Jurkat, Clone E6-1 (cell line): ENCODE measurements around the gene FNDC11. TPM values are rescaled to one million over a fixed set of nuclear protein-coding genes. Genes with fewer than 3 reads are reported as not detected.
"Not testable (repeated sequence)": the region's sequence is repeated elsewhere in the genome, so short reads cannot be mapped to it uniquely, and the experiment has no call there.

Experiments used
- DNase-seq: peaks from one replicate; pipeline ENCODE4 v3.0.0-alpha.2; 2011; ENCODE audit warnings: low read depth, low spot score
- H3K4me3 ChIP-seq: 2 replicates; pipeline ENCODE4 v1.5.1; 2011; ENCODE audit warnings: mild to moderate bottlenecking, low read length, control low read depth, moderate library complexity
- polyA plus RNA-seq: library from polyadenylated mRNA; unstranded; fragments of >200 nt; gene quantifications from one replicate; pipeline ENCODE4 v1.2.1, GENCODE V29; 2012; ENCODE audit warnings: missing spikeins; ENCODE audit not compliant: insufficient read length, insufficient read depth

The FNDC11 gene
- not detected for polyA plus RNA-seq

GRCh38 chr20:63553933-63554290, at the start of gene FNDC11:
TSS of gene FNDC11 (plus strand) at chr20:63554159. CDS start at chr20:63555664, 1,505 bp downstream.
- DNase-seq = no peak
- H3K4me3 ChIP-seq = peak within 1 kb of the TSS; percentile 37

GRCh38 chr20:63504642-63505041, 49.3 kb upstream of the FNDC11 start:
- no peak for DNase-seq
- no peak overlapping the region for H3K4me3 ChIP-seq

- H3K4me3 ChIP-seq = no peak overlapping the region
- no peak for DNase-seq
These were observed 48.7 kb upstream of the FNDC11 start for GRCh38 chr20:63505281-63505680.

GRCh38 chr20:63505723-63506122, 48.2 kb upstream of the FNDC11 start:
- H3K4me3 ChIP-seq = no peak overlapping the region
- DNase-seq = no peak

- no peak for DNase-seq
- H3K4me3 ChIP-seq = no peak overlapping the region
These were observed 46.7 kb upstream of the FNDC11 start for GRCh38 chr20:63507083-63507743.

GRCh38 chr20:63508072-63508768, 45.7 kb upstream of the FNDC11 start:
- DNase-seq = no peak

GRCh38 chr20:63509088-63509564, 44.8 kb upstream of the FNDC11 start:
- H3K4me3 ChIP-seq = no peak overlapping the region
- no peak for DNase-seq

More at GRCh38 chr20:63508072-63508768, 45.7 kb upstream of the FNDC11 start:
- H3K4me3 ChIP-seq = no peak overlapping the region

GRCh38 chr20:63513207-63513606, 40.8 kb upstream of the FNDC11 start:
- no peak overlapping the region for H3K4me3 ChIP-seq
- DNase-seq = no peak

GRCh38 chr20:63514520-63514919, 39.4 kb upstream of the FNDC11 start:
- DNase-seq, H3K4me3 ChIP-seq: not testable (repeated sequence)

- DNase-seq = no peak
- H3K4me3 ChIP-seq = no peak overlapping the region
These were observed 36.3 kb upstream of the FNDC11 start for GRCh38 chr20:63517376-63518309.

- no peak for DNase-seq
- H3K4me3 ChIP-seq = no peak overlapping the region
These were observed 35.6 kb upstream of the FNDC11 start for GRCh38 chr20:63518351-63518861.

- DNase-seq = no peak
- H3K4me3 ChIP-seq = peak overlapping the region; percentile 71
These were observed 34.9 kb upstream of the FNDC11 start for GRCh38 chr20:63518946-63519667.

- DNase-seq = no peak
- peak overlapping the region; percentile 71 for H3K4me3 ChIP-seq
These were observed 34.1 kb upstream of the FNDC11 start for GRCh38 chr20:63519668-63520503.

GRCh38 chr20:63520504-63520933, 33.4 kb upstream of the FNDC11 start, which contains the start of gene PPDPF:
TSS of gene PPDPF (plus strand) at chr20:63520765. CDS start at chr20:63521309, 544 bp downstream.
- peak within 1 kb of the TSS; percentile 71 for H3K4me3 ChIP-seq
- peak; percentile 53 for DNase-seq

GRCh38 chr20:63520934-63521601, 32.9 kb upstream of the FNDC11 start:
- H3K4me3 ChIP-seq = peak overlapping the region; percentile 71
- no peak for DNase-seq

GRCh38 chr20:63521602-63522001, 32.4 kb upstream of the FNDC11 start:
- DNase-seq = no peak
- H3K4me3 ChIP-seq = peak overlapping the region; percentile 71
